ENCODE results near the gene CALD1.

DNA sequence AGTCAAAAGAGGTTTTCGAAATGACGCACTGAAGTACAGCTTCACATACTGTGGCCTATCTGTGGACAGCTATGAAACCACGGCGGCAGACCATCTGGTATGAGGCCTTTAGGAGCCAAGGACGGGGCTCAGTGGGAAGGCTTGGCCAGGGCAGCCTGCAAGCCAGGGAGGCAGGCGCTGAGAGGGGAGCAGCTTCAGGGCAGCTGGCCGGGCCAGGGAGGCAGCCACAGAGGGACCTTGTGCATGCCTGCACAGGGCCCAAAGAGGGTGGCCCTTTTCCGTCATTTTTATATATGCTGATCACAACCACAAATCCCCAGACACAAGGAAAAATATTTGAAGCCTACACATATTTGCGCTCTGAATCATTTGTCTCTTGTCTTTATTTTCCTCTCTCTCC lies 13.5 kb downstream of the CALD1 start:
- TF ChIP-seq, protein P1, sequence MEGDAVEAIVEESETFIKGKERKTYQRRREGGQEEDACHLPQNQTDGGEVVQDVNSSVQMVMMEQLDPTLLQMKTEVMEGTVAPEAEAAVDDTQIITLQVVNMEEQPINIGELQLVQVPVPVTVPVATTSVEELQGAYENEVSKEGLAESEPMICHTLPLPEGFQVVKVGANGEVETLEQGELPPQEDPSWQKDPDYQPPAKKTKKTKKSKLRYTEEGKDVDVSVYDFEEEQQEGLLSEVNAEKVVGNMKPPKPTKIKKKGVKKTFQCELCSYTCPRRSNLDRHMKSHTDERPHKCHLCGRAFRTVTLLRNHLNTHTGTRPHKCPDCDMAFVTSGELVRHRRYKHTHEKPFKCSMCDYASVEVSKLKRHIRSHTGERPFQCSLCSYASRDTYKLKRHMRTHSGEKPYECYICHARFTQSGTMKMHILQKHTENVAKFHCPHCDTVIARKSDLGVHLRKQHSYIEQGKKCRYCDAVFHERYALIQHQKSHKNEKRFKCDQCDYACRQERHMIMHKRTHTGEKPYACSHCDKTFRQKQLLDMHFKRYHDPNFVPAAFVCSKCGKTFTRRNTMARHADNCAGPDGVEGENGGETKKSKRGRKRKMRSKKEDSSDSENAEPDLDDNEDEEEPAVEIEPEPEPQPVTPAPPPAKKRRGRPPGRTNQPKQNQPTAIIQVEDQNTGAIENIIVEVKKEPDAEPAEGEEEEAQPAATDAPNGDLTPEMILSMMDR (IDR thresholded peaks at IDR 0.05): no peak
- no peak for TF ChIP-seq POLR2A (IDR thresholded peaks at IDR 0.05)
